Vagina (tissue), 2 donors: Measurements from ENCODE around the gene MRPS17.

ENCODE experiments used
- POLR2A ChIP-seq, 2 donors: fragments of 450-650 bp; IDR thresholded peaks; one replicate each; pipeline ENCODE4 v1.6.1; 2017; ENCODE audit warnings: antibody characterized with exemption in 2 of 2, mild to moderate bottlenecking in 2 of 2, moderate library complexity in 2 of 2
- POLR2AphosphoS5 ChIP-seq, 2 donors: sonication (generic); formaldehyde crosslinking; IDR thresholded peaks; one replicate each; pipeline ENCODE4 v1.9.0; 2017; ENCODE audit warnings: antibody characterized with exemption in 2 of 2, mild to moderate bottlenecking in 2 of 2, low read depth in 1 of 2; ENCODE audit not compliant: insufficient read depth in 1 of 2
- TF ChIP-seq, protein P1 (sequence below), 3 experiments: fragments of 450-650 bp in 2 of 3; fragments of 200-600 bp in 1 of 3; sonication (generic) in 1 of 3; IDR thresholded peaks; one replicate each; pipeline ENCODE4 v1.5.1; 2017 to 2019; ENCODE audit warnings: antibody characterized with exemption in 3 of 3, mild to moderate bottlenecking in 2 of 3, moderate library complexity in 2 of 3

DNA sequence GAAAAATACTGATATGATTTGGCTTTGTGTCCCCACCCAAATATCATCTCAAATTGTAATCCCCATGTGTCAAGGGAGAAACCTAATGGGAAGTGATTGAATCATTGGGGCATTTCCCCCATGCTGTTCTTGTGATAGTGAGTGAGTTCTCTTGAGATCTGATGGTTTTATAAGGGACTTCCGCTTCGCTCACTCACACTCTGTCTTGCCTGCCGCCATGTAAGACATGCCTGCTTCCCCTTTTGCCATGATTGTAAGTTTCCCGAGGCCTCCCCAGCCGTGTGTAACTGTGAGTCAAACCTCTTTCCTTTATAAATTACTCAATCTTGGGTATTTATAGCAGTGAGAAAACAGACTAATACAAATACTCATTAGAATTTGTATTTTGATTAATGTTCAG, 5.1 kb upstream of the MRPS17 start:
- TF ChIP-seq, protein P1, sequence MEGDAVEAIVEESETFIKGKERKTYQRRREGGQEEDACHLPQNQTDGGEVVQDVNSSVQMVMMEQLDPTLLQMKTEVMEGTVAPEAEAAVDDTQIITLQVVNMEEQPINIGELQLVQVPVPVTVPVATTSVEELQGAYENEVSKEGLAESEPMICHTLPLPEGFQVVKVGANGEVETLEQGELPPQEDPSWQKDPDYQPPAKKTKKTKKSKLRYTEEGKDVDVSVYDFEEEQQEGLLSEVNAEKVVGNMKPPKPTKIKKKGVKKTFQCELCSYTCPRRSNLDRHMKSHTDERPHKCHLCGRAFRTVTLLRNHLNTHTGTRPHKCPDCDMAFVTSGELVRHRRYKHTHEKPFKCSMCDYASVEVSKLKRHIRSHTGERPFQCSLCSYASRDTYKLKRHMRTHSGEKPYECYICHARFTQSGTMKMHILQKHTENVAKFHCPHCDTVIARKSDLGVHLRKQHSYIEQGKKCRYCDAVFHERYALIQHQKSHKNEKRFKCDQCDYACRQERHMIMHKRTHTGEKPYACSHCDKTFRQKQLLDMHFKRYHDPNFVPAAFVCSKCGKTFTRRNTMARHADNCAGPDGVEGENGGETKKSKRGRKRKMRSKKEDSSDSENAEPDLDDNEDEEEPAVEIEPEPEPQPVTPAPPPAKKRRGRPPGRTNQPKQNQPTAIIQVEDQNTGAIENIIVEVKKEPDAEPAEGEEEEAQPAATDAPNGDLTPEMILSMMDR (IDR thresholded peaks at IDR 0.05), result no peak
- no peak for TF ChIP-seq POLR2A (IDR thresholded peaks at IDR 0.05)
- no peak for TF ChIP-seq POLR2AphosphoS5 (IDR thresholded peaks at IDR 0.05; ENCODE audit: insufficient read depth in 1 of 2, low read depth in 1 of 2)
